SK-N-SH (cell line): ENCODE data around the gene ACOXL. TPM values are rescaled to one million over a fixed set of nuclear protein-coding genes. Genes with fewer than 3 reads are reported as not detected.

ENCODE experiments used
- CTCF ChIA-PET: fragments of 300-600, 350-600 bp; formaldehyde crosslinking; extraction: SDS; loops from one replicate; lab custom pipeline; 2021; lab: Yijun Ruan, JAX
- POLR2A ChIA-PET: fragments of 350-600 bp; sonication (Branson Sonifier 250); formaldehyde crosslinking; extraction: SDS; loops from one replicate; lab custom pipeline; 2020; ENCODE audit warnings: antibody characterized with exemption, inconsistent platforms; lab: Yijun Ruan, JAX
- DNase-seq: peaks from one replicate; pipeline ENCODE4 v3.0.0; 2012
- H2AFZ ChIP-seq: fragments of 200-600 bp; sonication (generic); 2 replicates; pipeline ENCODE4 v1.8.1; 2016; ENCODE audit warnings: antibody characterized with exemption, mild to moderate bottlenecking, low read depth
- H3F3A ChIP-seq: fragments of 200-600 bp; sonication (generic); replicated peaks from 2 replicates; pipeline ENCODE3; 2016; ENCODE audit warnings: antibody characterized with exemption, mild to moderate bottlenecking; ENCODE audit not compliant: insufficient read depth
- H3K27ac ChIP-seq, 2 experiments: fragments of 200-500 bp in 1 of 2; fragments of 200-600 bp in 1 of 2; sonication (Bioruptor generic) in 1 of 2; sonication (generic), shearing (Covaris generic) in 1 of 2; 2 replicates each; pipeline versions ENCODE4 v1.5.1 to v1.6.1; 2014 to 2016; ENCODE audit warnings: low read depth in 2 of 2, inconsistent platforms in 1 of 2, low read length in 1 of 2, mild to moderate bottlenecking in 1 of 2, mixed read lengths in 1 of 2
- H3K27me3 ChIP-seq: fragments of 200-600 bp; sonication (generic), shearing (Covaris generic); 2 replicates; pipeline ENCODE4 v1.6.1; 2016; ENCODE audit warnings: mixed run types; ENCODE audit not compliant: insufficient read depth
- H3K36me3 ChIP-seq, 2 experiments: fragments of 200-500 bp in 1 of 2; fragments of 200-600 bp in 1 of 2; sonication (Bioruptor generic) in 1 of 2; sonication (generic) in 1 of 2; replicated peaks in 1 of 2; 2 replicates each; pipeline versions ENCODE3 to v1.5.1; 2014 to 2016; ENCODE audit warnings: low read length in 1 of 2, mild to moderate bottlenecking in 1 of 2; ENCODE audit not compliant: insufficient read depth in 2 of 2, control insufficient read depth in 1 of 2
- H3K4me1 ChIP-seq, 2 experiments: fragments of 200-500 bp in 1 of 2; fragments of 200-600 bp in 1 of 2; sonication (Bioruptor generic) in 1 of 2; sonication (generic), shearing (Covaris generic) in 1 of 2; 2 replicates each; pipeline versions ENCODE4 v1.5.1 to v1.6.1; 2014 to 2016; ENCODE audit warnings: low read depth in 1 of 2, low read length in 1 of 2, mixed run types in 1 of 2; ENCODE audit not compliant: insufficient read depth in 2 of 2, control insufficient read depth in 1 of 2
- H3K4me2 ChIP-seq: fragments of 200-600 bp; sonication (generic), shearing (Covaris generic); 2 replicates; pipeline ENCODE4 v1.6.1; 2017; ENCODE audit warnings: mixed run types
- H3K4me3 ChIP-seq, 2 experiments: fragments of 200-500 bp in 1 of 2; fragments of 200-600 bp in 1 of 2; sonication (Bioruptor generic) in 1 of 2; sonication (generic), shearing (Covaris generic) in 1 of 2; 2 replicates each; pipeline versions ENCODE4 v1.5.1 to v1.8.1; 2014 to 2016; ENCODE audit warnings: low read depth in 2 of 2, inconsistent platforms in 1 of 2, low read length in 1 of 2, mild to moderate bottlenecking in 1 of 2, mixed read lengths in 1 of 2, moderate library complexity in 1 of 2
- H3K79me2 ChIP-seq: fragments of 200-600 bp; sonication (generic); 2 replicates; pipeline ENCODE4 v1.8.1; 2017; ENCODE audit warnings: mild to moderate bottlenecking; ENCODE audit not compliant: insufficient read depth
- H3K9ac ChIP-seq: fragments of 200-600 bp; sonication (generic); 2 replicates; pipeline ENCODE4 v1.6.1; 2017; ENCODE audit warnings: mixed run types
- H3K9me2 ChIP-seq: fragments of 200-600 bp; sonication (generic); 2 replicates; pipeline ENCODE4 v1.6.1; 2017; ENCODE audit warnings: mixed run types
- H3K9me3 ChIP-seq: fragments of 200-600 bp; sonication (generic); 2 replicates; pipeline ENCODE4 v1.6.1; 2017; ENCODE audit warnings: mixed run types, mild to moderate bottlenecking, moderate library complexity
- H4K20me1 ChIP-seq: fragments of 200-600 bp; sonication (generic); 2 replicates; pipeline ENCODE4 v1.6.1; 2017; ENCODE audit warnings: mild to moderate bottlenecking, mixed run types; ENCODE audit not compliant: insufficient read depth
- EP300 ChIP-seq, 2 experiments: IDR thresholded peaks; 2 replicates each; pipeline versions ENCODE4 v1.4.0 to v1.6.1; 2012; ENCODE audit warnings: borderline replicate concordance in 1 of 2, low read depth in 1 of 2, low read length in 1 of 2
- EZH2phosphoT487 ChIP-seq: fragments of 200-600 bp; sonication (generic); IDR thresholded peaks from 2 replicates; pipeline ENCODE4 v1.6.1; 2017; ENCODE audit warnings: low read depth, mixed run types, mild to moderate bottlenecking, antibody characterized with exemption, moderate library complexity, borderline replicate concordance
- FOXJ3 ChIP-seq: sonication (generic); formaldehyde crosslinking; IDR thresholded peaks from 2 replicates; pipeline ENCODE4 v1.5.1; 2020; ENCODE audit warnings: mild to moderate bottlenecking, missing genetic modification reagents
- FOXM1 ChIP-seq: IDR thresholded peaks from 2 replicates; pipeline ENCODE4 v1.4.0; 2012; ENCODE audit warnings: low read depth, mild to moderate bottlenecking
- GATA2 ChIP-seq: sonication (generic); formaldehyde crosslinking; IDR thresholded peaks from 2 replicates; pipeline ENCODE4 v1.5.0; 2020; ENCODE audit warnings: mild to moderate bottlenecking, missing genetic modification reagents
- JUND ChIP-seq: IDR thresholded peaks from 2 replicates; pipeline ENCODE4 v1.4.0; 2012
- RXRA ChIP-seq: IDR thresholded peaks from 2 replicates; pipeline ENCODE4 v1.4.0; 2012; ENCODE audit warnings: low read depth, mild to moderate bottlenecking, borderline replicate concordance
- SIN3A ChIP-seq: IDR thresholded peaks from 2 replicates; pipeline ENCODE4 v1.6.1; 2012; ENCODE audit warnings: low read depth, mild to moderate bottlenecking, low read length, moderate library complexity, borderline replicate concordance
- TAF1 ChIP-seq: IDR thresholded peaks from 2 replicates; pipeline ENCODE4 v1.6.1; 2012; ENCODE audit warnings: low read depth, mild to moderate bottlenecking, low read length, moderate library complexity, borderline replicate concordance
- TCF12 ChIP-seq: IDR thresholded peaks from 2 replicates; pipeline ENCODE4 v1.4.0; 2012
- TEAD4 ChIP-seq: IDR thresholded peaks from 2 replicates; pipeline ENCODE4 v1.4.0; 2012; ENCODE audit warnings: mild to moderate bottlenecking, borderline replicate concordance; ENCODE audit not compliant: insufficient read depth
- WGBS: methylation state at CpG from one replicate; pipeline ENCODE4 v1.1.6; 2017; ENCODE audit warnings: low lambda C conversion rate; 5-methylcytosine and 5-hydroxymethylcytosine counted together
- polyA plus RNA-seq, 3 experiments: library from polyadenylated mRNA; depleted of rRNA; stranded (reverse); fragments of >200 nt; gene quantifications; 2 replicates each; pipeline ENCODE4 v1.2.3, GENCODE V29; 2012
- TF ChIP-seq, protein P1 (sequence below): IDR thresholded peaks from 2 replicates; pipeline ENCODE4; 2012
- TF ChIP-seq, protein P2 (sequence below): fragments of 150-350 bp; IDR thresholded peaks from 2 replicates; pipeline ENCODE4 v1.6.1; 2017; ENCODE audit warnings: antibody characterized with exemption, low read length, low read depth, borderline replicate concordance
- TF ChIP-seq, protein P3 (sequence below): IDR thresholded peaks from 2 replicates; pipeline ENCODE4 v1.6.1; 2012; ENCODE audit warnings: mild to moderate bottlenecking, low read depth, low read length, moderate library complexity
- TF ChIP-seq, protein P4 (sequence below): IDR thresholded peaks from 2 replicates; pipeline ENCODE4 v1.4.0; 2012; ENCODE audit warnings: low read depth, borderline replicate concordance

Gene ACOXL
- polyA plus RNA-seq, 1 of the 3 experiments (the other 2 are of a cell fraction) = not detected

DNA sequence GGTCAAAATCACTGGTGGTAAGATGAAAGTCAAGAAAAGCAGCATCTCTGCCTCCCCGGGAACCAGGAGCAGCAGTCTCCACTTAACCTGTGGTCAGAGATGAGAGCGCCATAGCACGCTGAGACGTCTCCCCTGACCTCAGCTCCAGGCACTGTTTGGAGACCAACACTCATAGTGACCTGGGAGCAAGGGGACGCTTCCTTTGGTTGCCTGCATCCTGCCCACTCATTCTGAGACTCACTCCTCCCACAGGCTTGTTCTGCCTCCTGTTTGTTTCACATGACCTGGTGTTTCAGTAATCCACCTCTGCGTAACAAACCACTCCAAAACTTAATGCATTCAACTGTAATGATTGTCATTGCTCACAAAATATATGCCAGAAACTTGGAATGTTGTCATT, 139.3 kb downstream of the ACOXL start:
- Histone ChIP-seq H4K20me1 (no peaks in the 10 kb centered on the region), H2AFZ (no peak overlapping the region), H3K9me3 (no peaks in the 10 kb centered on the region), H3K4me3 (no peak overlapping the region), H3K9ac (no peak overlapping the region), H3K4me2 (no peak overlapping the region), H3K79me2 (no peaks in the 10 kb centered on the region), H3K27me3 (no peaks in the 10 kb centered on the region), H3K36me3 (no peaks in the 10 kb centered on the region), H3K27ac (no peak overlapping the region), H3K9me2 (no peaks in the 10 kb centered on the region), H3F3A (no peaks in the 10 kb centered on the region), H3K4me1 (peaks cover 0 to 15% of the 10 kb centered on the region in 2 experiments; a peak in 1 of 4 replicates)
- ChIA-PET CTCF (no interaction called here), POLR2A (no interaction called here)
- 66% methylated on average over 6 of the region's 6 CpGs for WGBS
- DNase-seq = no peak
- TF ChIP-seq GATA2 = no peak

DNA sequence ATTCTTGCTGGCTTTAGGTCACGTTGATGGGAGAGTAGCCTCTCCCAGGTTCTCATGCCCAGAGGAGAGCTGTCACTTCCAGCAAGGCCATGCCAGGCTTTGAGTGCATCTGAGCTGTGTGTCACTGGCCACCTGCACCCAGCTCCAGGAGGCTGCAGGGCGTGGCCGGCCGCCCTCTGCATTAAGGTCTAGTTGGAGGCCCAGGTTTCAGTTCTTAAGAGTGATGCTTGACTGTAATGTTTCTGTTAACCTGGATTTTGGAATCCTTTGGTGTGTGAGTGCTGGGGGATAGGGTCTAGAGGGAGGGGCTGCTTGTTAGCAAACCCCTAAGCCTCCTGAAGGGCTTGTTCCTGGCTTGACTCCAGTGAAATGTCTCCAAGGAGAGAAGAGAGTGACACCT, 140.1 kb downstream of the ACOXL start:
- no peak for DNase-seq
- Histone ChIP-seq H3F3A (no peaks in the 10 kb centered on the region), H3K79me2 (no peaks in the 10 kb centered on the region), H2AFZ (no peak overlapping the region), H3K27me3 (no peaks in the 10 kb centered on the region), H4K20me1 (no peaks in the 10 kb centered on the region), H3K27ac (no peak overlapping the region), H3K4me3 (no peak overlapping the region), H3K4me2 (no peak overlapping the region), H3K9me3 (no peaks in the 10 kb centered on the region), H3K9ac (no peak overlapping the region), H3K4me1 (peaks cover 0 to 15% of the 10 kb centered on the region in 2 experiments; a peak in 1 of 4 replicates), H3K36me3 (no peaks in the 10 kb centered on the region), H3K9me2 (no peaks in the 10 kb centered on the region)
- TF ChIP-seq FOXM1 = no peak
- no peak for TF ChIP-seq FOXJ3
- no peak for TF ChIP-seq RXRA
- TF ChIP-seq, protein P1, sequence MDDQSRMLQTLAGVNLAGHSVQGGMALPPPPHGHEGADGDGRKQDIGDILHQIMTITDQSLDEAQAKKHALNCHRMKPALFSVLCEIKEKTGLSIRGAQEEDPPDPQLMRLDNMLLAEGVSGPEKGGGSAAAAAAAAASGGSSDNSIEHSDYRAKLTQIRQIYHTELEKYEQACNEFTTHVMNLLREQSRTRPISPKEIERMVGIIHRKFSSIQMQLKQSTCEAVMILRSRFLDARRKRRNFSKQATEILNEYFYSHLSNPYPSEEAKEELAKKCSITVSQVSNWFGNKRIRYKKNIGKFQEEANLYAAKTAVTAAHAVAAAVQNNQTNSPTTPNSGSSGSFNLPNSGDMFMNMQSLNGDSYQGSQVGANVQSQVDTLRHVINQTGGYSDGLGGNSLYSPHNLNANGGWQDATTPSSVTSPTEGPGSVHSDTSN = no peak
- TF ChIP-seq, protein P2, sequence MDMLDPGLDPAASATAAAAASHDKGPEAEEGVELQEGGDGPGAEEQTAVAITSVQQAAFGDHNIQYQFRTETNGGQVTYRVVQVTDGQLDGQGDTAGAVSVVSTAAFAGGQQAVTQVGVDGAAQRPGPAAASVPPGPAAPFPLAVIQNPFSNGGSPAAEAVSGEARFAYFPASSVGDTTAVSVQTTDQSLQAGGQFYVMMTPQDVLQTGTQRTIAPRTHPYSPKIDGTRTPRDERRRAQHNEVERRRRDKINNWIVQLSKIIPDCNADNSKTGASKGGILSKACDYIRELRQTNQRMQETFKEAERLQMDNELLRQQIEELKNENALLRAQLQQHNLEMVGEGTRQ = no peak
- no peak for TF ChIP-seq EZH2phosphoT487
- TF ChIP-seq, protein P3, sequence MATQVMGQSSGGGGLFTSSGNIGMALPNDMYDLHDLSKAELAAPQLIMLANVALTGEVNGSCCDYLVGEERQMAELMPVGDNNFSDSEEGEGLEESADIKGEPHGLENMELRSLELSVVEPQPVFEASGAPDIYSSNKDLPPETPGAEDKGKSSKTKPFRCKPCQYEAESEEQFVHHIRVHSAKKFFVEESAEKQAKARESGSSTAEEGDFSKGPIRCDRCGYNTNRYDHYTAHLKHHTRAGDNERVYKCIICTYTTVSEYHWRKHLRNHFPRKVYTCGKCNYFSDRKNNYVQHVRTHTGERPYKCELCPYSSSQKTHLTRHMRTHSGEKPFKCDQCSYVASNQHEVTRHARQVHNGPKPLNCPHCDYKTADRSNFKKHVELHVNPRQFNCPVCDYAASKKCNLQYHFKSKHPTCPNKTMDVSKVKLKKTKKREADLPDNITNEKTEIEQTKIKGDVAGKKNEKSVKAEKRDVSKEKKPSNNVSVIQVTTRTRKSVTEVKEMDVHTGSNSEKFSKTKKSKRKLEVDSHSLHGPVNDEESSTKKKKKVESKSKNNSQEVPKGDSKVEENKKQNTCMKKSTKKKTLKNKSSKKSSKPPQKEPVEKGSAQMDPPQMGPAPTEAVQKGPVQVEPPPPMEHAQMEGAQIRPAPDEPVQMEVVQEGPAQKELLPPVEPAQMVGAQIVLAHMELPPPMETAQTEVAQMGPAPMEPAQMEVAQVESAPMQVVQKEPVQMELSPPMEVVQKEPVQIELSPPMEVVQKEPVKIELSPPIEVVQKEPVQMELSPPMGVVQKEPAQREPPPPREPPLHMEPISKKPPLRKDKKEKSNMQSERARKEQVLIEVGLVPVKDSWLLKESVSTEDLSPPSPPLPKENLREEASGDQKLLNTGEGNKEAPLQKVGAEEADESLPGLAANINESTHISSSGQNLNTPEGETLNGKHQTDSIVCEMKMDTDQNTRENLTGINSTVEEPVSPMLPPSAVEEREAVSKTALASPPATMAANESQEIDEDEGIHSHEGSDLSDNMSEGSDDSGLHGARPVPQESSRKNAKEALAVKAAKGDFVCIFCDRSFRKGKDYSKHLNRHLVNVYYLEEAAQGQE = no peak
- TF ChIP-seq, protein P4, sequence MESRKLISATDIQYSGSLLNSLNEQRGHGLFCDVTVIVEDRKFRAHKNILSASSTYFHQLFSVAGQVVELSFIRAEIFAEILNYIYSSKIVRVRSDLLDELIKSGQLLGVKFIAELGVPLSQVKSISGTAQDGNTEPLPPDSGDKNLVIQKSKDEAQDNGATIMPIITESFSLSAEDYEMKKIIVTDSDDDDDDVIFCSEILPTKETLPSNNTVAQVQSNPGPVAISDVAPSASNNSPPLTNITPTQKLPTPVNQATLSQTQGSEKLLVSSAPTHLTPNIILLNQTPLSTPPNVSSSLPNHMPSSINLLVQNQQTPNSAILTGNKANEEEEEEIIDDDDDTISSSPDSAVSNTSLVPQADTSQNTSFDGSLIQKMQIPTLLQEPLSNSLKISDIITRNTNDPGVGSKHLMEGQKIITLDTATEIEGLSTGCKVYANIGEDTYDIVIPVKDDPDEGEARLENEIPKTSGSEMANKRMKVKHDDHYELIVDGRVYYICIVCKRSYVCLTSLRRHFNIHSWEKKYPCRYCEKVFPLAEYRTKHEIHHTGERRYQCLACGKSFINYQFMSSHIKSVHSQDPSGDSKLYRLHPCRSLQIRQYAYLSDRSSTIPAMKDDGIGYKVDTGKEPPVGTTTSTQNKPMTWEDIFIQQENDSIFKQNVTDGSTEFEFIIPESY = no peak
- TF ChIP-seq TAF1 = no peak
- no peak for TF ChIP-seq TEAD4
- TF ChIP-seq TCF12 = no peak
- no peak for TF ChIP-seq JUND
- no peak for TF ChIP-seq EP300 (IDR thresholded peaks at IDR 0.05; ENCODE audit: borderline replicate concordance in 1 of 2, low read depth in 1 of 2, low read length in 1 of 2)
- TF ChIP-seq SIN3A = no peak
- POLR2A ChIA-PET = no interaction called here
- CTCF ChIA-PET = no interaction called here
- WGBS = 63% methylated on average over 4 of the region's 4 CpGs
